NT2/D1 (cell line): ENCODE measurements around the gene LRRC8B.

Source experiments
- SUZ12 ChIP-seq: IDR thresholded peaks from 2 replicates; pipeline ENCODE4 v1.6.1; 2011; ENCODE audit not compliant: insufficient read length, insufficient read depth; ENCODE audit errors: extremely low read depth
- YY1 ChIP-seq: IDR thresholded peaks from 2 replicates; pipeline ENCODE4 v1.6.1; 2011; ENCODE audit not compliant: insufficient read length, insufficient read depth

DNA sequence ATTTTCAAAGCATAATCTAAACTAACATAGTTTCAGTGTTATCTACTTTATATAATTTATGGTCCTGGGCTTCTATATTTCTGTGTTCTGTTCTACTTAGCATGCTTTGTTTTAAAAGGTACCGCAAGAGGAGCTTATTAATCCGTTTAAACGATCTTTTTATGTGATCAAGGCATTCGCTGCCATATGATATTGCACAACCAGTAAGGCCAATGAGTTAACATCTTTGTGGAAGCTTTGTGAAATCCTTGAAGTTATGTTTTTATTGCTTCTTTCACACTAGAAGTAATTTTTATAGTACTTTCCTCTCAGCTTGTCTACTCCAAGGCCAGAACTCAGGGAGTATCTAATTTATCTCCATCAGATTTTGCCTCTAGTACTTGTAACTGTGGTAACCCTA is 117.2 kb downstream of the LRRC8B start:
- TF ChIP-seq YY1: no peak
- no peak for TF ChIP-seq SUZ12
